Measurements from ENCODE around the gene SMCO2. TPM values are rescaled to one million over a fixed set of nuclear protein-coding genes. Genes with fewer than 3 reads are reported as not detected.

SMCO2 gene
- total and polyA plus RNA-seq, 7 donors, result 0.15 TPM; not detected in 6

DNA sequence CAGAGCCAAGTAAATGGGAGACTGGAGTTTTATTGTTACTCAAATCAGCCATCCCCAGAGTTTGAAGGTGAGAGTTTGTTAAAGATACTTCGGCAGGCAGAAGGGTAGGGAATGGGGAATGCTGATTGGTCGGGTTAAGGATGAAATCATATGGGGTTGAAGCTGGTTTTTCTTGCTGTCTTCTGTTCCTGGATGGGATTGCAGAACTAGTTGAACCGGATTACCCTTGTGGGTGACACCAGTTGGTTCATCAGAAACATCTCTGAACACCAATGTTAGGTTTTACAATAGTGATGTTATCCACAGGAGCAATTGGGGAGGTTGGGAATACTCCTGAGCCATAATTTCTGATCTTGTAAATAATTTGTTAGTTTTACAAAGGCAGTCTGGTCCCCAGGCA lies 18.7 kb upstream of the SMCO2 start:
- WGBS, 2 donors, result 89 to 90% methylated on average over 3 of the region's 3 CpGs
- H3K4me3 ChIP-seq, result no peak overlapping the region
- peaks cover 0 to 3% (median 2%) of the 10 kb centered on the region in 4 donors for H3K4me1 ChIP-seq
- no peak overlapping the region for H3K27ac ChIP-seq
- no peak for DNase-seq
- H3K9me3 ChIP-seq, result no peaks in the 10 kb centered on the region
- no peaks in the 10 kb centered on the region for H3K27me3 ChIP-seq
- TF ChIP-seq, protein P1, sequence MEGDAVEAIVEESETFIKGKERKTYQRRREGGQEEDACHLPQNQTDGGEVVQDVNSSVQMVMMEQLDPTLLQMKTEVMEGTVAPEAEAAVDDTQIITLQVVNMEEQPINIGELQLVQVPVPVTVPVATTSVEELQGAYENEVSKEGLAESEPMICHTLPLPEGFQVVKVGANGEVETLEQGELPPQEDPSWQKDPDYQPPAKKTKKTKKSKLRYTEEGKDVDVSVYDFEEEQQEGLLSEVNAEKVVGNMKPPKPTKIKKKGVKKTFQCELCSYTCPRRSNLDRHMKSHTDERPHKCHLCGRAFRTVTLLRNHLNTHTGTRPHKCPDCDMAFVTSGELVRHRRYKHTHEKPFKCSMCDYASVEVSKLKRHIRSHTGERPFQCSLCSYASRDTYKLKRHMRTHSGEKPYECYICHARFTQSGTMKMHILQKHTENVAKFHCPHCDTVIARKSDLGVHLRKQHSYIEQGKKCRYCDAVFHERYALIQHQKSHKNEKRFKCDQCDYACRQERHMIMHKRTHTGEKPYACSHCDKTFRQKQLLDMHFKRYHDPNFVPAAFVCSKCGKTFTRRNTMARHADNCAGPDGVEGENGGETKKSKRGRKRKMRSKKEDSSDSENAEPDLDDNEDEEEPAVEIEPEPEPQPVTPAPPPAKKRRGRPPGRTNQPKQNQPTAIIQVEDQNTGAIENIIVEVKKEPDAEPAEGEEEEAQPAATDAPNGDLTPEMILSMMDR (IDR thresholded peaks at IDR 0.05), result no peak
- TF ChIP-seq POLR2A (IDR thresholded peaks at IDR 0.05) (no peak), EP300 (IDR thresholded peaks at IDR 0.05) (no peak), POLR2AphosphoS5 (IDR thresholded peaks at IDR 0.05) (no peak)
- intact Hi-C loops (cut with DNase I), result no loop called here
- no peaks in the 10 kb centered on the region for H3K36me3 ChIP-seq

DNA sequence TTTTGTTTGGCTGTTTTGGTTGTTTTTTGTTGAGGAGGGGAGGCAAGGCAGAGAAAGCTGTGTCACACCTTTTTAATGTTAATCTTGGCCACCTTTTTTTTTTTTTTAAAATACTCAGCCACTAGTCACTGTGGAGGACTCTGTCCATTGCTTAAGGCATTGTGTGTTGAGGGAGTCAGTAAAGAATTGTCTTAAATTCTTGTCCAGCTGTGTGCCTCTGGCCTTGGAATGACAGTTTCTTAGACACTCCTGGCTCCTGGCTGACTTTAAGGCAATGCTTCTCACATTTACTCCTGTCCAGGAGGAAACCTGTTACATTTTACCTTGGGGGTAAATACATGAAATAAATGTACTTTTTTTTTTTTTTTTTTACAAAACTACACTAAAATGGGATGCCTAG lies 18.1 kb upstream of the SMCO2 start:
- no peak for DNase-seq
- no peaks in the 10 kb centered on the region for H3K27me3 ChIP-seq
- no peak overlapping the region for H3K4me3 ChIP-seq
- H3K27ac ChIP-seq, result no peak overlapping the region
- H3K4me1 ChIP-seq, result peaks cover 0 to 10% (median 9%) of the 10 kb centered on the region in 4 donors
- H3K9me3 ChIP-seq, result no peaks in the 10 kb centered on the region
- TF ChIP-seq POLR2A (IDR thresholded peaks at IDR 0.05) (no peak), POLR2AphosphoS5 (IDR thresholded peaks at IDR 0.05) (no peak), EP300 (IDR thresholded peaks at IDR 0.05) (no peak)
- TF ChIP-seq, protein P1 (IDR thresholded peaks at IDR 0.05), result no peak
- no peaks in the 10 kb centered on the region for H3K36me3 ChIP-seq
- intact Hi-C loops (cut with DNase I), result no loop called here

DNA sequence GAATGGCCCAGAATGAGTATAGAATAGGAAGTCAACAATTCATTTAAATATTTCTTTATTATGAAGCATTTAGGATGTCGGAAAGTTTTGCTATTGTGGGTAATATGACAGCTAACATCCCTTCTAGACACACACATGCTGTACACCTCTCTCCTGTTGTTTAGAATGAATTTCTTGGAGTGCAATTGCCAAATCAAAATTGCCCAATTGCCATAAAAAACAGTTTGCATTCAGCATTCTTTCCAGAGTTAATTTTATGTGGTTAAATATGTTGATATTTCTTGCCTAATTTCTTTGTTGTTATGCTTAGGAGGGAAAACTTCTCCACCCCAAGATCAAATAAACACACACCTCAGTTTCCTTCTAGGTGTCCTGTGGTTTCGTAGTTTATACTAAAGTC lies 16.9 kb upstream of the SMCO2 start:
- Histone ChIP-seq H3K27me3 (no peaks in the 10 kb centered on the region), H3K36me3 (no peaks in the 10 kb centered on the region), H3K4me1 (peaks cover 0 to 13% (median 10%) of the 10 kb centered on the region in 4 donors), H3K4me3 (no peak overlapping the region), H3K27ac (no peak overlapping the region), H3K9me3 (no peaks in the 10 kb centered on the region)
- intact Hi-C loops (cut with DNase I), result no loop called here
- DNase-seq, result no peak
- no peak for TF ChIP-seq EP300 (IDR thresholded peaks at IDR 0.05)
- no peak for TF ChIP-seq POLR2A (IDR thresholded peaks at IDR 0.05)
- TF ChIP-seq, protein P1 (IDR thresholded peaks at IDR 0.05), result no peak
- no peak for TF ChIP-seq POLR2AphosphoS5 (IDR thresholded peaks at IDR 0.05)
- 82 to 85% methylated on average over 2 of the region's 2 CpGs for WGBS, 2 donors

DNA sequence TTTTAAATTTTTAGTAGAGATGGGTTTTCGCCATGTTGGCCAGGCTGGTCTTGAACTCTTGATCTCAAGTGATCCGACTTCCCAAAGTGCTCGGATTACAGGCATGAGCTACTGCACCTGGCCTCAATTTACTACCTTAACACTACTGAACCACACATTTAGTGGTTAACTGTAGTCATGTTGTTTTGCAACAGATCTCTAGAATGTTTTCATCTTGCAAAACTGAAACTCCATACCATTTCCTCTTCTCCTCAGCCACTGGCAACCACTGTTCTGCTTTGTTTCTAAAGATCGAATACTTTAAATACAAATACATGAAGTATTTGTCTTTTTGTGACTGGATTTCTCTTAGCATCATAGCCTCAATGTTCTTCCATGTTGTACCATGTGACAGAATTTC lies 15.4 kb upstream of the SMCO2 start:
- Histone ChIP-seq H3K36me3 (no peaks in the 10 kb centered on the region), H3K4me3 (no peak overlapping the region), H3K27me3 (no peaks in the 10 kb centered on the region), H3K27ac (no peak overlapping the region), H3K9me3 (no peaks in the 10 kb centered on the region), H3K4me1 (peaks cover 0 to 17% (median 14%) of the 10 kb centered on the region in 4 donors)
- DNase-seq, result no peak
- TF ChIP-seq POLR2AphosphoS5 (IDR thresholded peaks at IDR 0.05) (no peak), EP300 (IDR thresholded peaks at IDR 0.05) (no peak), POLR2A (IDR thresholded peaks at IDR 0.05) (no peak)
- TF ChIP-seq, protein P1 (IDR thresholded peaks at IDR 0.05), result no peak
- WGBS, 2 donors, result 71 to 79% methylated on average over 4 of the region's 4 CpGs
- intact Hi-C loops (cut with DNase I), result no loop called here
